Type B pancreatic cell (in vitro differentiated cells): ENCODE results near the gene OTC. TPM values are rescaled to one million over a fixed set of nuclear protein-coding genes. Genes with fewer than 3 reads are reported as not detected.

Experiments
- DNase-seq: peaks from one replicate; pipeline ENCODE4 v3.0.0; 2021; ENCODE audit warnings: mixed read lengths; ENCODE audit not compliant: unreplicated experiment; ENCODE audit errors: extremely low spot score
- H3K27ac Mint-ChIP-seq: 2 replicates; pipeline ENCODE4 v1.8.0; 2021; ENCODE audit warnings: mild to moderate bottlenecking, mixed read lengths
- H3K27me3 Mint-ChIP-seq: 2 replicates; pipeline ENCODE4 v1.8.0; 2021; ENCODE audit warnings: mixed read lengths
- H3K36me3 Mint-ChIP-seq: 2 replicates; pipeline ENCODE4 v1.8.0; 2021; ENCODE audit warnings: mixed read lengths
- H3K4me1 Mint-ChIP-seq: one replicate; pipeline ENCODE4 v1.8.0; 2021; ENCODE audit warnings: mixed read lengths; ENCODE audit not compliant: unreplicated experiment
- H3K4me3 Mint-ChIP-seq: 2 replicates; pipeline ENCODE4 v1.8.0; 2021; ENCODE audit warnings: mild to moderate bottlenecking, mixed read lengths
- H3K9me3 Mint-ChIP-seq: 2 replicates; pipeline ENCODE4 v1.8.0; 2021; ENCODE audit warnings: mixed read lengths
- CTCF ChIP-seq: fragments of 200-600 bp; sonication (generic); conservative IDR thresholded peaks from 2 replicates; pipeline ENCODE4 v1.5.0; 2021; ENCODE audit warnings: antibody characterized with exemption, mild to moderate bottlenecking
- total RNA-seq: library from RNA; stranded (reverse); gene quantifications from 2 replicates; pipeline ENCODE4 v1.2.1, GENCODE V29; 2021; ENCODE audit warnings: low replicate concordance

OTC gene
- total RNA-seq, 1 donor from 2014 or later = 3.2 TPM

GRCh38 chrX:38327007-38327774 is 25.2 kb upstream of the OTC start, which contains the start of gene RPGR:
Gene RPGR (minus strand): TSS chrX:38327509. CDS start chrX:38327367, 142 bp downstream.
- Mint-ChIP-seq H3K27me3 (no peaks in the 10 kb centered on the region), H3K36me3 (no peaks in the 10 kb centered on the region), H3K4me3 (peak within 1 kb of the TSS; percentile 94), H3K4me1 (peaks cover 4% of the 10 kb centered on the region), H3K27ac (peak within 1 kb of the TSS; percentile 96), H3K9me3 (no peaks in the 10 kb centered on the region)
- peak; percentile 82 for TF ChIP-seq CTCF
- DNase-seq = peak; percentile 93

GRCh38 chrX:38327775-38328081 is 24.7 kb upstream of the OTC start:
- DNase-seq = no peak
- Mint-ChIP-seq H3K4me3 (peak overlapping the region; percentile 94), H3K9me3 (no peaks in the 10 kb centered on the region), H3K27me3 (no peaks in the 10 kb centered on the region), H3K27ac (peak overlapping the region; percentile 96), H3K4me1 (peaks cover 4% of the 10 kb centered on the region), H3K36me3 (no peaks in the 10 kb centered on the region)
- TF ChIP-seq CTCF = no peak

DNA sequence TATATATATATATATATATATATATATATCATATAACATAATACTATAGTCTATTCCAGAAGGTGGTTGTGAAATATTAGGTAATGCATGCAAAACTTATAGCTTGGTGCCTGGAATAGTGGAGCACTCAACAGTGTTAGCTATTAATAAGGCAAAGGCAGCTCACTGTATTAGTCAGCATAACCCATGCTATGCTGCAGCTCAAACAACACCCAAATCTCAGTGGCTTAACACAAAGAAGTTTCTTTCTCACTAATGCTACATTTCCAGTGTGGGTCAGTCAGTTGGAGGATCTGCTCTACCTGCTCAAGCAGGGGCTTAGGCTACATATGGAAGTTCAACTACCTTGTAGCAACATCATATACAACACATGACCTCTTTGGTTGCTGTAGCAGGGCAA is 19.9 kb upstream of the OTC start:
- H3K9me3 Mint-ChIP-seq = no peaks in the 10 kb centered on the region
- H3K27me3 Mint-ChIP-seq = no peaks in the 10 kb centered on the region
- H3K36me3 Mint-ChIP-seq = no peaks in the 10 kb centered on the region
- no peak overlapping the region for H3K4me3 Mint-ChIP-seq
- no peak for DNase-seq
- H3K27ac Mint-ChIP-seq = no peak overlapping the region
- H3K4me1 Mint-ChIP-seq = no peaks in the 10 kb centered on the region
- no peak for TF ChIP-seq CTCF

DNA sequence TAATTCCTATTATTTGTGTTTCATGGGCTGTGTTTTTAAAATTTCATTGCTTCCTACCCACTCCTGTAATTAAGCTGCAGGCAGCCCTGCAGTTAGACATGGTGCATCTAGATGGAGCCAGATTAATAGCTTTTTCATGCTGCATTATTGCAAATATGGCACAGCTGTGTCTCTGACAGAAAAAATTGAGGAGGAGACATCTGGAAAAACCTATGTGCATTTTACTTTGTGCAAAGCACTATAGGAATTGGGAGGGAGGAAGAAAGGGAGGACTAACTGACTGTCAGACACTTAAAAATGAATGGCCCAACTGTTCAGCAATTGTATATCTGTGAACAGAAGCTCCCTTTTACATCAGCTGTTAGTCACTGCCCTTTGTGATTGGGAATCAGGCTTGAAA is 17.0 kb upstream of the OTC start:
- Mint-ChIP-seq H3K4me3 (no peak overlapping the region), H3K9me3 (no peaks in the 10 kb centered on the region), H3K27ac (no peak overlapping the region), H3K36me3 (no peaks in the 10 kb centered on the region), H3K27me3 (no peaks in the 10 kb centered on the region), H3K4me1 (no peaks in the 10 kb centered on the region)
- TF ChIP-seq CTCF = peak; percentile 31
- no peak for DNase-seq

- H3K4me1 Mint-ChIP-seq = no peaks in the 10 kb centered on the region
- H3K27me3 Mint-ChIP-seq = no peaks in the 10 kb centered on the region
- H3K4me3 Mint-ChIP-seq = no peak overlapping the region
- H3K27ac Mint-ChIP-seq = no peak overlapping the region
- no peaks in the 10 kb centered on the region for H3K36me3 Mint-ChIP-seq
- no peak for DNase-seq
- no peaks in the 10 kb centered on the region for H3K9me3 Mint-ChIP-seq
- TF ChIP-seq CTCF = no peak
These were observed 15.7 kb upstream of the OTC start for GRCh38 chrX:38336538-38337240.
